Brain microvascular endothelial cell (primary cell): ENCODE measurements around the gene WASHC4.

Source experiments
- DNase-seq: peaks from one replicate; pipeline ENCODE4 v3.0.0-alpha.2; 2020
- H3K27ac ChIP-seq: fragments of 250-450 bp; sonication (Bioruptor Pico); 2 replicates; pipeline ENCODE4 v1.5.1; 2020; ENCODE audit warnings: mild to moderate bottlenecking, moderate library complexity
- H3K27me3 ChIP-seq: fragments of 250-450 bp; sonication (Bioruptor Pico); replicated peaks from 2 replicates; pipeline ENCODE4 v1.5.1; 2020; ENCODE audit warnings: mild to moderate bottlenecking
- H3K36me3 ChIP-seq: fragments of 250-450 bp; sonication (Bioruptor Pico); replicated peaks from 2 replicates; pipeline ENCODE4 v1.5.1; 2020; ENCODE audit warnings: mild to moderate bottlenecking
- H3K4me3 ChIP-seq: 2 replicates; pipeline ENCODE4 v1.5.1; 2011; ENCODE audit warnings: low read depth, mild to moderate bottlenecking, control low read depth, low read length, moderate library complexity
- CTCF ChIP-seq: IDR thresholded peaks from 2 replicates; pipeline ENCODE4 v1.5.1; 2011; ENCODE audit warnings: low read depth, mild to moderate bottlenecking, moderate library complexity, low read length, control low read depth, inconsistent platforms; ENCODE audit errors: missing control alignments
- in situ Hi-C: cut with HindIII; loops from 2 replicates; pipeline ENCODE4 v1.10.0; 2017; ENCODE audit warnings: low sequenced_read_pairs, low pct_ligation_motif_present

WASHC4 gene

GRCh38 chr12:105206686-105207374 is 99.3 kb downstream of the WASHC4 start:
- Histone ChIP-seq H3K4me3 (no peak overlapping the region), H3K27ac (no peak overlapping the region), H3K27me3 (no peaks in the 10 kb centered on the region), H3K36me3 (peaks cover 32% of the 10 kb centered on the region)
- DNase-seq: no peak
- TF ChIP-seq CTCF: no peak
- in situ Hi-C loops: no loop called here

GRCh38 chr12:105209091-105209490 is 101.6 kb downstream of the WASHC4 start:
- DNase-seq: no peak
- Histone ChIP-seq H3K27me3 (no peaks in the 10 kb centered on the region), H3K27ac (no peak overlapping the region), H3K36me3 (peaks cover 28% of the 10 kb centered on the region), H3K4me3 (no peak overlapping the region)
- in situ Hi-C loops: no loop called here
- no peak for TF ChIP-seq CTCF

- Histone ChIP-seq H3K27ac (no peak overlapping the region), H3K36me3 (peaks cover 13% of the 10 kb centered on the region)
- DNase-seq: peak; percentile 39
Observed at GRCh38 chr12:105212438-105212837, 104.9 kb downstream of the WASHC4 start.

GRCh38 chr12:105214148-105214547 is 106.6 kb downstream of the WASHC4 start:
- no peak for DNase-seq
- TF ChIP-seq CTCF: no peak
- Histone ChIP-seq H3K27ac (no peak overlapping the region), H3K27me3 (no peaks in the 10 kb centered on the region), H3K4me3 (no peak overlapping the region), H3K36me3 (peaks cover 13% of the 10 kb centered on the region)
- in situ Hi-C loops: no loop called here

More at GRCh38 chr12:105212438-105212837, 104.9 kb downstream of the WASHC4 start:
- in situ Hi-C loops: no loop called here
- Histone ChIP-seq H3K27me3 (no peaks in the 10 kb centered on the region), H3K4me3 (no peak overlapping the region)
- no peak for TF ChIP-seq CTCF

- no peak for TF ChIP-seq CTCF
- in situ Hi-C loops: no loop called here
- no peak overlapping the region for H3K4me3 ChIP-seq
- H3K27ac ChIP-seq: no peak overlapping the region
- no peak for DNase-seq
- H3K27me3 ChIP-seq: no peaks in the 10 kb centered on the region
- H3K36me3 ChIP-seq: peaks cover 13% of the 10 kb centered on the region
Observed at GRCh38 chr12:105214670-105215375, 107.3 kb downstream of the WASHC4 start.
